ENCODE data around the gene ZNF43.
"Not testable (repeated sequence)": the region's sequence is repeated elsewhere in the genome, so short reads cannot be mapped to it uniquely, and the experiment has no call there.

ZNF43 gene

DNA sequence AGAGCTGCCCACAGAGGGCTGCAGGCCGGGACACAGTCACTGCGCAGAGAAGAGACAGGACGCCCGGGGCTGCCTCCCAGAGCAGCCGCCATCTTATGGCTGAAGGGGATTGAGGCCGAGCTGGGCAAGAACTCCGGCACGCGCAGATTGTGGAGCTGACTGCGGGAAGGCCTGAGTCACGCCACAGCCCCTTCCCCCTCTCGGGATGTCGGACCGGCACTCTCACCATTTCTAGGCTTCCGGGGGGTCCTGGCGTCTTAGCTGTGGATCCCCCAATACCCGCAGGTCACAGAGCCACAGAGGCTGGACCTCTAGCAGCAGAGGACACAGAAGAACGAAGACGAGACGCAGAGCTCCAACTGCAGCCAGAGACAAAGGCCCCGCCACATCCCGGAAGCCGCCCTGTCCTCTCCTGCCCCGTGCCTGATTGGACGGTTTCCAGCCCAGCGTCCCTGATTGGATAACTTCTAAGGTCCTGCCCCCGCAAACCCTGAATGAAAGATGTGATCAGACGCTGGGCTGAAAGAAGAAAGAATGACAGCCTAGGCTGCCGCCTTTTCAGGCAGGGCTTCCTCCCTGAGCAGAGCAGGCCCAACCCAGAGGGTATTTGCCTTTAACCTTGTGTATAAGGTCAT, at the start of gene ZNF43:
TSS of gene ZNF43 (minus strand) at position 373 of the 635 bp plus-strand sequence. CDS start at position 229, 144 bp downstream.
- peak; percentile 85 for FAIRE-seq

DNA sequence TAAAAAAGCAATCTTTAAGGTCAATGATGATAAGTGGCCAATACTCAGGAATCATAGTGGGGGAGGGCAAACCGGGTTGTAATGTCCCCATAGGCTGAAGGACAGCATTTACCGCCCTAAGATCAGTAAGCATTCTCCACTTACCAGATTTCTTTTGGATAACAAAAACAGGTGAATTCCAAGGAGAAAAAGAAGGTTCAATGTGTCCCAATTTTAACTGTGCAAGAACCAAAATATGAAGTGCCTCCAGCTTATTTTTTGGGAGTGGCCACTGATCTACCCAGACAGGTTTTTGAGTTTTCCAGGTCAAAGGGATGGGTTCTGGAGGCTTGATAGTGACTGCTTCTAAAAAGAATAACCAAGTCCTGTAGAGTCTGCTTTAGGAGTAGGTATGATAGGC, 49.5 kb upstream of the ZNF43 start:
- not testable (repeated sequence) for FAIRE-seq

DNA sequence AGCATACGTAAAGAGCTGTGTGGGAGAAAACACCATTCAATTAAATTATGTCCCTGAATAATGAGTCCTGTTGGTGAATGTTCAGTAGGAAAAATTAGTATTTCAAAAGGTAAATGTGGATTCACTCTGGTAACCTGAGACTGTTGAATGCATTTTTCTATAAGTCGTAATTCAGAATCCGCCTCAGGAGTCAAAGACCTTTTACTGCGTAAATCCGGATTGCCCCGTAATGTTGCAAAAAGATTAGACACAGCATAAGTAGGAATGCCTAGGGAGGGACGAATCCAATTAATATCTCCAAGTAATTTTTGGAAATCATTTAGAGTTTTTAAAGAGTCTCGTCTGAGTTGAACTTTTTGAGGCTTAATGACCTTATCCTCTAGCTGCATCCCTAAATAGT, 48.8 kb upstream of the ZNF43 start:
- not testable (repeated sequence) for FAIRE-seq

DNA sequence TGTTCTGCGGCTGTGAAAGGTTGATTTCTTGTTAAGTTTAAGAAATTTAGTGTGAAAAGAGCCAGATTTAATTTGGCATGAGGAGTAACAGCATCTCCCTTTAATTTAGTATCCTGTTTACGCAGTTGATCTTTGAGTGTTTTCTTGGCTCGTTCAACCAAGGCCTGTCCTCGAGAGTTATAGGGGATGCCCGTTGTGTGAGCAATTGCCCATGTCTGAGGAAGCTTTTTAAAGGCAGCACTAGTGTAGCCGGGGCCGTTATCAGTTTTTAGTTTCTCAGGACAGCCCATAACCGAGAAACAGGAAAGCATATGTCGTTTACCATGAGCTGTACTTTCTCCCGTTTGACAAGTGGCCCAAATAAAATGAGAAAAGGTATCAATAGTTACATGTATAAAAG, 47.5 kb upstream of the ZNF43 start:
- FAIRE-seq, result no peak

DNA sequence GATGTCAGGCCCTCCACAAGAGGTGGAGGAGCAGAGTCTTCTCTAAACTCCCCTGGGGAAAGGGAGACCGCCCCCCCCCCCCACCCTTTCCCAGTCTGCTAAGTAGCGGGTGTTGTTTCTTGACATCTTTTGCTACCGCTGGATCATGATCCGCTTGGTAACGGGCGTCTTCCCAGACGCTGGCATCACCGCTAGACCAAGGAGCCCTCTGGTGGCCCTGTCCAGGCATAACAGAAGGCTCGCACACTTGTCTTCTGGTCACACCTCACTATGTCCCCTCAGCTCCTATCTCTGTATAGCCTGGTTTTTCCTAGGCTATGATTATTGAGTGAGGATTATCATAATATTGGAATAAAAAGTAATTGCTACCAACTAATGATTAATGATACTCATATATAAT, 44.8 kb upstream of the ZNF43 start:
- FAIRE-seq, result not testable (repeated sequence)

DNA sequence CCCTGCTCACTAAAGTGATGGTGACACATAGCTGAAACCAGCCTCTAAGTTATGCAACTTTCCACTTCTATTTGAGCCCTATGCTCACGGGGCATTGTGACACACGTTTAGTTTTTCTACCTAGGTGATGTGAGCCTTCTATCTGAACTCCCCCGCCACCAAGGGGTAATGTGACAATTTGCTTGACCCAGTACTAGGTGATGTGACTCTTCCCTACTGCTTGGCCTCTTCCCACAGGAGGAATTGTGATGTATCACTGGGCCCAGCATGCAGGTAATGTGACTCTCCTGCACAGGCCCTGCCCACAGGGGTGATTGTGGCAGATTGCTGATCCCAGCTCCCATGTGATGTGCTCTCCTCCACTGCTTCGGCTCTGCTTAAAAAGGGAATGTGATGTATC, 42.7 kb upstream of the ZNF43 start:
- no peak for FAIRE-seq

DNA sequence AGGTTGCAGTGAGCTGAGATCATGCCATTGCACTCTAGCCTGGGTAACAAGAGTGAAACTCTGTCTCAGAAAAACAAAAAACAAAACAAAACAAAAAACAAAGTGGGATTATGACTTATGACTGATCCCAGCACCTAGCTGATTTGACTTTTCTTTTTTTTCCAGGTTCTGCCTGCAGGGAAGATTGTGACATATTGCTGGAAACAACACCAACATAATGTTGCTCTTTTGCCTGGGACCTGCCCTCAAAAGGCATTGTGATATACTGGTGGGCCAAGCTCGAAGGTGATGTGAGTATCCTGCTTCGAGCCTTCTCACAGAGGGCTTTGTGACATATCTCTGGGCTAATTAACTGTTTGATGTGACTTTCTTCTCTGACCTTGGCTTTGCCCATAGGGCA, 42.0 kb upstream of the ZNF43 start:
- no peak for FAIRE-seq

- not testable (repeated sequence) for FAIRE-seq
Observed at GRCh38 chr19:21876608-21877007, 40.6 kb upstream of the ZNF43 start.

DNA sequence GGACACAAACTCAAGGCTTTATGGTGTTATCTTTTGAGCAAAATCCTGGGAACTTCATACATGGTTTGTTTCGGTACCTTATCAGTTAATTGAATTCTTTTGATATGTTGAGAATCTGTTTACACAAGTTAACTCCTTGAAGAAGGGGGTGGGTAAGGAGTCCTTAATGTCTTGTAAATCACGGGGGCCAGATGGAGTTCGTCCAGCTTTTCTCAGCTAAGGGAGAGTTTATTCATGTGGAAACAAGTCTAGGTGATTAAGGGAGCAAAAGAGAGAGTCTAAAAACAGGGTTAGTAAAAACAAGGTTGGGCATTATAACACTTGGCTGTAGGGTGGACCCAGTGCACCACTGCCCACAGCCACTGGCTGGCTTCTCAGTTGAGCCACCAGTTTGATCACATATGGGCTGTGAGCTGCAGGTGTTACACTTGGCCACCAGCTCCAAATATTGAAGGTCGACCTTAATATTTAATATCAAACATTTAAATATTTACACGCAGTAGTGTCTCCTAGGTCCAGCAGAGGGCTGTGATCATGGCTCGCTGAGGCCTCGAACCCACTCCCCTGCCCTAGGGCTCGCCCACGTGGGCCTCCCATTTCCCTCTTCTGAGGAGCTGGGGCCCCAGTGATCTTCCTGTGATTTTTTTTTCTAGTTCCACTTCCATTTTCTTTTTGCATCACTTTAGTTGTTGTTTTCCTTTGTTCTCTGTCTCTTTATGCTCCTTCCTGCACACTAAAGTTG, 21.0 kb upstream of the ZNF43 start:
- no peak for FAIRE-seq

DNA sequence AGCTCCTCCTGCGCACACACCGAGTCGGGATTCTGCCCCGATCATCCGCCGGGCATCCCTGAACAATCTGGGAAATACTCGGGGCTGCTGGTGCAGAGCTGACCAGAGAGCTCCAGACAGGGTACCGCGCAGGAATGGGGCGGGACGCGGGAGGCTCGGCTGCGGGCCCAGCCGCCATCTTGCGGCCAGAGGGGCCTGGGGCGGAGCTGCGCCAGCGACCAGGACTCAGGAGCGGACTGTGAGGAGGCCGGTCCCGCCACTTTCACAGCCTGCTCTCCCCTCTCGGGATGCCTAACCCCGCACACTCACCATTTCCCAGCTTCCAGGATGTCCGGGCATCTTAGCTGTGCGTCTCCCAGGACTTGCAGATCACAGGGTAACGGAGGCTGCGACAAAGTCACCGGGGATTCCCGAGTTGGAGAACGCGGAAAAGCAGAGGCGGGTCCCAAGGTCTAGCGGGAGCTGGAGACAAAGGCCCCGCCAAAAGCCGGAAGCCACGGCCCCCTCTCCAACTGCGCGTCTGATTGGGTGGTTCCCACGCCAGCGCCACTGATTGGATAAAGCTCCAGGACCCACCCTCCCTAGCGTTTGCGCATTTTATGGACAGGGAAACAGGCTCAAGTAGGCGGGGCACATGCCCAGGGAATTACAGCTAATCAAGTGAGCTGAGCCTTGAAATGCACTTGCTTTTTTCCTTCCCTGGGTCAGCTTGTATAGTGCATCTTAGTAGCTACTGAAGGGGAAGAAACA, 15.8 kb upstream of the ZNF43 start:
- FAIRE-seq, result peak; percentile 97

- FAIRE-seq, result no peak
Observed at GRCh38 chr19:21850656-21851255, 14.8 kb upstream of the ZNF43 start.

DNA sequence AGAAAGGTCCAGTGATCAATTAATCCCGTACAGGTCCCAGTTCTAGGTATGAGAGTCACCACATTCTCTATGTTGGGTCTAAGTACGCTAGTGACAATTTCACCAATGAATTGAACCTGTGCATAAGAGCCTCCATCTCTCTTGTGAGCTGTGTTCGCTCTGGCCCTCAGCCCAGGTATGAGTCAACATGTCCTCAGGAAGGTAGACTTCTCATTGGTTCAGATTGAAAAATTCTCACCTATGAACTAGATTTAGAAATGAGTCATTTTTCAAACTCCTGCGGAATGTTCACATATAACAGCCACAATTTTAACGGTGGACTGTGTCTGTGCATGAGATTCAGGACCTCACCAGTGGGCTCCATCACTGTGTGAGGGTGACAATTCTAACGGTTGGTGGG, 12.7 kb upstream of the ZNF43 start:
- no peak for FAIRE-seq

DNA sequence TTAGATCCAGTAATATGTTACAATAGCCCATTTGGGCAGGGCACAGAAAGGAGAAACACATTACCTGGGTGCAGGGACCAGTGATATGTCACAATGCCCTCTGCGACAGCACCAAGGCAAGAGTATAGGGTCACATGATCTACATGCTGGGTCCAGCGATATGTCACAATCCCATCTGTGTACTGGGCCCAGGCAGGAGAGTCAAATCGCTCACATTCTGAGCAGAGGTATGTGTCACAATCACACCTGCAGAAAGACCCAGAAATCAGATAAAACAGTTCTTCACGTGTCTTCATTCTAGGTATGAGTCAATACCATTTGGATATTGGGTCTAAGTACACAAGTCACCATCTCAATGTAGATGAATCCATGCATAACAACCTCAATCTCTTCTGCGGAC, 7.1 kb upstream of the ZNF43 start:
- no peak for FAIRE-seq

DNA sequence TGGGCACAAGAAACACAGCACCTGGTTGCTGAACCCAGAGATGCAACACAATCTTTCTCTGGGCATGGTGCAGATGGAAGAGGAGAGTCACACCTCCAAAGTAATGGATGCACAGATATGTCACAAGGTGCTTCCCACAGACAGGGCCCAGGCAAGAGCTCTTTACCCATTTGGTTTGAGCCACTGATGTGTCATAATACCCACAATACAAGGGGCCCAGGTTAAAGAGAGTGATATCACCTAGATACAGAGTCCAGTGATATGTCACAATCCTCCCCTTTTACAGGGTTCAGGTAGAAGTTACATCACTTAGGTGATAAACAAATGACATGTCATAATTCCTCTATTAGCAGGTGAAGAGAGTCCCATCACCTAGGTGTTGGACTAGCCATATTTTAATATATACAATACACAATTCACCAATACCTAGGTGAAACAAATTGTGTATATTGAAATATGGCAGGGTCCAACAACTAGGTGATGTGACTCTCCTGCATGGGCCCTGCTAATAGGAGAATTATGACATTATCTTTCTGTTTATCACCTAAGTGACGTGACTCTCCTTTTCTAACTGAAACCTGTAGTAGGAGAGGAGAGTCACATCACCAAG, 5.6 kb upstream of the ZNF43 start:
- no peak for FAIRE-seq

- FAIRE-seq, result no peak
Observed at GRCh38 chr19:21841081-21841480, 5.1 kb upstream of the ZNF43 start.

GRCh38 chr19:21839976-21840375, 4.0 kb upstream of the ZNF43 start:
- FAIRE-seq, result no peak

GRCh38 chr19:21838646-21839045, 2.7 kb upstream of the ZNF43 start:
- FAIRE-seq, result no peak

DNA sequence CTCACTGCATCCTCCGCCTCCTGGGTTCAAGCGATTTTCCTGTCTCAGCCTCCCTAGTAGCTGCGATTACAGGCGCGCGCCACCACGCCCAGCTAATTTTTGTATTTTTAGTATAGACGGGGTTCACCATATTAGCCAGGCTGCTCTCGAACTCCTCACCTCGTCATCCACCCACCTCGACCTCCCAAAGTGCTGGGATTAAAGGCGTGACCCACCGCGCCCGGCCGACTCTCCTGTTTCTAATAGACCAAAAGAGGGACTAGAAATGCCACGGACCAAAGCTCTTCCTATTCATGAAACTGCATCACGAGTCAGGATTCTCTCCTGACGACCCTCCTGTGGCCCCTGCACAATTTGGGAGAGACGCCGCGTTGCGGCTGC, 563 bp downstream of the ZNF43 start:
- no peak for FAIRE-seq

GRCh38 chr19:21833733-21834132, 2.2 kb downstream of the ZNF43 start:
- FAIRE-seq, result no peak

- FAIRE-seq, result peak; percentile 33
Observed at GRCh38 chr19:21824679-21825078, 11.3 kb downstream of the ZNF43 start.

- no peak for FAIRE-seq
Observed at GRCh38 chr19:21823224-21823623, 12.8 kb downstream of the ZNF43 start.

- no peak for FAIRE-seq
Observed at GRCh38 chr19:21812448-21812847, 23.5 kb downstream of the ZNF43 start.

DNA sequence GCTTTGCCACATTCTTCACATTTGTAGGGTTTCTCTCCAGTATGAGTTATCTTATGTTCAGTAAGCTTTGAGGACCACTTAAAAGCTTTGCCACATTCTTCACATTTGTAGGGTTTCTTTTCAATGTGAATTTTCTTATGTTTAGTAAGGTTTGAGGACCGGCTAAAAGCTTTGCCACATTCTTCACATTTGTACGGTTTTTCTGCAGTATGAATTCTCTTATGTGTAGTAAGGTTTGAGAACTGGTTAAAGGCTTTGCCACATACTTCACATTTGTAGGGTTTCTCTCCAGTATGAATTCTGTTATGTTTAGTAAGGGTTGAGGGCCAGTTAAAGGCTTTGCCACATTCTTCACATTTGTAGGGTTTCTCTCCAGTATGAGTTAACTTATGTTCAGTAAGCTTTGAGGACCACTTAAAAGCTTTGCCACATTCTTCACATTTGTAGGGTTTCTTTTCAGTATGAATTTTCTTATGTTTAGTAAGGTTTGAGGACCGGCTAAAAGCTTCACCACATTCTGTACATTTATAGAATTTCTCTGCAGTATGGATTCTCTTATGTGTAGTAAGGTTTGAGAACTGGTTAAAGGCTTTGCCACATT, 27.5 kb downstream of the ZNF43 start:
- peak; percentile 13 for FAIRE-seq
